ENCODE measurements around the gene UBE2O.
"Not testable (repeated sequence)": the region's sequence is repeated elsewhere in the genome, so short reads cannot be mapped to it uniquely, and the experiment has no call there.

- not testable (repeated sequence) for TF ChIP-seq EZH2phosphoT487 (IDR thresholded peaks at IDR 0.05; ENCODE audit: low read depth); CTCF (IDR thresholded peaks at IDR 0.05; ENCODE audit: low read depth, low read length)
Measured at GRCh38 chr17:76346936-76347335, 106.0 kb downstream of the UBE2O start.
